ENCODE measurements around the gene TBC1D19. TPM values are rescaled to one million over a fixed set of nuclear protein-coding genes. Genes with fewer than 3 reads are reported as not detected.

Gene TBC1D19
- total RNA-seq, 4 donors from 2014 or later, result 9.8 to 17.0 (median 14.4) TPM

GRCh38 chr4:26782830-26783202, 198.9 kb downstream of the TBC1D19 start:
- no peak for TF ChIP-seq CTCF (IDR thresholded peaks at IDR 0.05; ENCODE audit: low read depth)

- no peak for TF ChIP-seq CTCF (IDR thresholded peaks at IDR 0.05; ENCODE audit: low read depth)
Measured at GRCh38 chr4:26784207-26784865, 200.5 kb downstream of the TBC1D19 start.

GRCh38 chr4:26785312-26785711, 201.4 kb downstream of the TBC1D19 start:
- TF ChIP-seq CTCF (IDR thresholded peaks at IDR 0.05; ENCODE audit: low read depth), result no peak

GRCh38 chr4:26785810-26786209, 201.9 kb downstream of the TBC1D19 start:
- no peak for TF ChIP-seq CTCF (IDR thresholded peaks at IDR 0.05; ENCODE audit: low read depth)

GRCh38 chr4:26786916-26787315, 203.0 kb downstream of the TBC1D19 start:
- no peak for TF ChIP-seq CTCF (IDR thresholded peaks at IDR 0.05; ENCODE audit: low read depth)

- no peak for TF ChIP-seq CTCF (IDR thresholded peaks at IDR 0.05; ENCODE audit: low read depth)
Measured at GRCh38 chr4:26787461-26788340, 203.8 kb downstream of the TBC1D19 start.

GRCh38 chr4:26788341-26788733, 204.5 kb downstream of the TBC1D19 start:
- no peak for TF ChIP-seq CTCF (IDR thresholded peaks at IDR 0.05; ENCODE audit: low read depth)
